Gastroesophageal sphincter (tissue), 3 donors: ENCODE data around the gene SEZ6L2.

ENCODE experiments used
- CTCF ChIP-seq, 4 experiments: fragments of 200-600 bp in 2 of 4; fragments of 450-650 bp in 2 of 4; sonication (generic) in 1 of 4; IDR thresholded peaks; one replicate each; pipeline ENCODE4 v1.5.1; 2017 to 2019; ENCODE audit warnings: antibody characterized with exemption in 4 of 4, mild to moderate bottlenecking in 2 of 4, moderate library complexity in 2 of 4
- EP300 ChIP-seq: sonication (generic); formaldehyde crosslinking; IDR thresholded peaks from one replicate; pipeline ENCODE4 v1.6.1; 2017; ENCODE audit warnings: antibody characterized with exemption, mild to moderate bottlenecking
- POLR2A ChIP-seq, 2 donors: fragments of 450-650 bp; IDR thresholded peaks; one replicate each; pipeline ENCODE4 v1.6.1; 2017; ENCODE audit warnings: antibody characterized with exemption in 2 of 2, mild to moderate bottlenecking in 2 of 2, moderate library complexity in 1 of 2
- POLR2AphosphoS5 ChIP-seq: sonication (generic); formaldehyde crosslinking; IDR thresholded peaks from one replicate; pipeline ENCODE4 v1.6.1; 2017; ENCODE audit warnings: antibody characterized with exemption

DNA sequence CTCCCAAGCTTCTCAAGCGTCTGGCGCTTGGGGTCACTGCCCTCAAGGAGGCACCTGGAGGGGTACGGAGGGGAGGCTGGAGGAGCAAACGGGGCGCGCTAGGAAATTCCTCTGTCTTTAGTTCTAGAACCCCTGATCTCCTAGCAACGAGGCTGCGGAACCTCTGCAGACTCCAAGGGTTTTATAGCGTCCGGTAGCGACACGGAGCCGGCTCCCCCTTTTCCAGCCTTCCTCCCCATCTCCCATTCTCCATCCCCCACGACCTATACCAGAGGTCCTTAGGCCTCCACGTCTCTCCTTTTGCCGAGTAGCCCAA is 35.7 kb downstream of the SEZ6L2 start:
- TF ChIP-seq CTCF (IDR thresholded peaks at IDR 0.05): no peak
- no peak for TF ChIP-seq EP300
- TF ChIP-seq POLR2A (IDR thresholded peaks at IDR 0.05): no peak
- no peak for TF ChIP-seq POLR2AphosphoS5
